Smooth muscle cell (in vitro differentiated cells): ENCODE data around the gene CHRD. TPM values are rescaled to one million over a fixed set of nuclear protein-coding genes. Genes with fewer than 3 reads are reported as not detected.

ENCODE experiments used
- DNase-seq: peaks from one replicate; lab custom pipeline; 2025; ENCODE audit not compliant: unreplicated experiment; lab: John Stamatoyannopoulos, UW
- H2AFZ ChIP-seq: fragments of 200-600 bp; sonication (generic); 2 replicates; pipeline ENCODE4 v1.6.0; 2016; ENCODE audit warnings: antibody characterized with exemption, low read depth, mild to moderate bottlenecking
- H3F3A ChIP-seq: fragments of 200-600 bp; sonication (generic); 2 replicates; pipeline ENCODE4 v1.6.0; 2017; ENCODE audit warnings: antibody characterized with exemption, low read depth
- H3K27ac ChIP-seq: fragments of 200-600 bp; sonication (generic); 2 replicates; pipeline ENCODE4 v1.5.1; 2016; ENCODE audit warnings: low read depth, mild to moderate bottlenecking
- H3K27me3 ChIP-seq: fragments of 200-600 bp; sonication (generic); 2 replicates; pipeline ENCODE4 v1.6.1; 2016; ENCODE audit warnings: low read depth, mild to moderate bottlenecking
- H3K36me3 ChIP-seq: fragments of 200-600 bp; sonication (generic); 2 replicates; pipeline ENCODE4 v1.5.1; 2016; ENCODE audit warnings: low read depth
- H3K4me1 ChIP-seq: fragments of 200-600 bp; sonication (generic); 2 replicates; pipeline ENCODE4 v1.5.1; 2016; ENCODE audit warnings: low read depth
- H3K4me2 ChIP-seq: fragments of 200-600 bp; sonication (generic); 2 replicates; pipeline ENCODE4 v1.6.0; 2016; ENCODE audit warnings: mild to moderate bottlenecking
- H3K4me3 ChIP-seq: fragments of 200-600 bp; sonication (generic); 2 replicates; pipeline ENCODE4 v1.5.1; 2016; ENCODE audit warnings: mild to moderate bottlenecking
- H3K79me2 ChIP-seq: fragments of 200-600 bp; sonication (generic); 2 replicates; pipeline ENCODE4 v1.6.0; 2016; ENCODE audit warnings: low read depth, mild to moderate bottlenecking
- H3K9ac ChIP-seq: fragments of 200-600 bp; sonication (generic); 2 replicates; pipeline ENCODE4 v1.6.0; 2016; ENCODE audit warnings: low read depth
- H3K9me3 ChIP-seq: fragments of 200-600 bp; sonication (generic); replicated peaks from 2 replicates; pipeline ENCODE4 v1.5.1; 2016; ENCODE audit warnings: low read depth
- H4K20me1 ChIP-seq: fragments of 200-600 bp; sonication (generic); 2 replicates; pipeline ENCODE4 v1.6.0; 2016; ENCODE audit warnings: low read depth
- WGBS: methylation state at CpG from one replicate; pipeline ENCODE4 v1.1.7; 2016; ENCODE audit warnings: low lambda C conversion rate; 5-methylcytosine and 5-hydroxymethylcytosine counted together
- polyA plus RNA-seq: library from polyadenylated mRNA; unstranded; fragments of >200 nt; fragmentation: Nextera tagmentation; extraction: Ambion mirVana; gene quantifications from 2 replicates; pipeline ENCODE4 v1.2.1, GENCODE V29; 2016
- total RNA-seq: library from RNA; depleted of rRNA; stranded (reverse); fragments of >200 nt; gene quantifications from 2 replicates; pipeline ENCODE4 v1.2.3, GENCODE V29; 2014
- TF ChIP-seq, protein P1 (sequence below): fragments of 200-600 bp; sonication (generic); IDR thresholded peaks from 2 replicates; pipeline ENCODE4 v1.5.1; 2017; ENCODE audit warnings: borderline replicate concordance, mild to moderate bottlenecking, antibody characterized with exemption; ENCODE audit not compliant: insufficient read depth, poor library complexity, severe bottlenecking

Gene CHRD
- total and polyA plus RNA-seq, 2 experiments from 2014 or later, result 1.5 to 2.5 TPM

DNA sequence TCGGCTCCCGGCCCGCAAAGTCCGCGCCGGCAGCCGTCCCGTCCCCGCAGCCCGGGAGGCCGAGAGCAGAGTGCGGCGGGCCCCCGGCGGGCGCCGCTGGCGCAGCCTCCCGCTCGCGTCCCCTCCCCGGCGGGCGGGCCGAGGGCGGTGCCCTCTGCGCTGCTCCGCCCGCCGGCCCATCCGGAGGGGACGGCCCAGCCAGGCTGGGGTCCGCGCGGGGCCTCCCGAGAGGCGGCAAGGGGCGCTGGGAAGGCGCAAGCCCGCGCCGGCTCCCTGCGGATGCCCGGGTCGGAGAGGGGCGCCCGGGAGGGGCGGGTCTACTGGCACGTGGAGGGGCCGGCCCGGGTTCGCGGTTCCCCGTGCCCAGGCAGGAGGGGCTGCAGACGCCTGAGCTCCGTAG is 18.3 kb upstream of the CHRD start, which contains the start of the genes CLCN2 and POLR2H:
CLCN2 (minus strand) TSS at position 74 of the 400 bp plus-strand sequence. CDS start 126 bp downstream, outside the sequence.
POLR2H (plus strand) TSS at position 179 of the 400 bp plus-strand sequence. CDS start 1,783 bp downstream, outside the sequence.
- H3K4me1 ChIP-seq, result peaks cover 15% of the 10 kb centered on the region
- TF ChIP-seq, protein P1, sequence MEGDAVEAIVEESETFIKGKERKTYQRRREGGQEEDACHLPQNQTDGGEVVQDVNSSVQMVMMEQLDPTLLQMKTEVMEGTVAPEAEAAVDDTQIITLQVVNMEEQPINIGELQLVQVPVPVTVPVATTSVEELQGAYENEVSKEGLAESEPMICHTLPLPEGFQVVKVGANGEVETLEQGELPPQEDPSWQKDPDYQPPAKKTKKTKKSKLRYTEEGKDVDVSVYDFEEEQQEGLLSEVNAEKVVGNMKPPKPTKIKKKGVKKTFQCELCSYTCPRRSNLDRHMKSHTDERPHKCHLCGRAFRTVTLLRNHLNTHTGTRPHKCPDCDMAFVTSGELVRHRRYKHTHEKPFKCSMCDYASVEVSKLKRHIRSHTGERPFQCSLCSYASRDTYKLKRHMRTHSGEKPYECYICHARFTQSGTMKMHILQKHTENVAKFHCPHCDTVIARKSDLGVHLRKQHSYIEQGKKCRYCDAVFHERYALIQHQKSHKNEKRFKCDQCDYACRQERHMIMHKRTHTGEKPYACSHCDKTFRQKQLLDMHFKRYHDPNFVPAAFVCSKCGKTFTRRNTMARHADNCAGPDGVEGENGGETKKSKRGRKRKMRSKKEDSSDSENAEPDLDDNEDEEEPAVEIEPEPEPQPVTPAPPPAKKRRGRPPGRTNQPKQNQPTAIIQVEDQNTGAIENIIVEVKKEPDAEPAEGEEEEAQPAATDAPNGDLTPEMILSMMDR, result no peak
- no peaks in the 10 kb centered on the region for H3K27me3 ChIP-seq
- H3K27ac ChIP-seq, result peak within 1 kb of the TSS; percentile 98
- peak within 1 kb of the TSS; percentile 98 for H3K9ac ChIP-seq
- peaks cover 4% of the 10 kb centered on the region for H3K36me3 ChIP-seq
- no peaks in the 10 kb centered on the region for H3K9me3 ChIP-seq
- peak; percentile 65 for DNase-seq
- H3K79me2 ChIP-seq, result peaks cover 24% of the 10 kb centered on the region
- peak within 1 kb of the TSS; percentile 77 for H3K4me3 ChIP-seq
- under 1% methylated on average over 45 of the region's 56 CpGs for WGBS
- H3F3A ChIP-seq, result peaks cover 12% of the 10 kb centered on the region
- peaks cover 10% of the 10 kb centered on the region for H4K20me1 ChIP-seq
- peak within 1 kb of the TSS; percentile 28 for H2AFZ ChIP-seq
- H3K4me2 ChIP-seq, result peak within 1 kb of the TSS; percentile 92

DNA sequence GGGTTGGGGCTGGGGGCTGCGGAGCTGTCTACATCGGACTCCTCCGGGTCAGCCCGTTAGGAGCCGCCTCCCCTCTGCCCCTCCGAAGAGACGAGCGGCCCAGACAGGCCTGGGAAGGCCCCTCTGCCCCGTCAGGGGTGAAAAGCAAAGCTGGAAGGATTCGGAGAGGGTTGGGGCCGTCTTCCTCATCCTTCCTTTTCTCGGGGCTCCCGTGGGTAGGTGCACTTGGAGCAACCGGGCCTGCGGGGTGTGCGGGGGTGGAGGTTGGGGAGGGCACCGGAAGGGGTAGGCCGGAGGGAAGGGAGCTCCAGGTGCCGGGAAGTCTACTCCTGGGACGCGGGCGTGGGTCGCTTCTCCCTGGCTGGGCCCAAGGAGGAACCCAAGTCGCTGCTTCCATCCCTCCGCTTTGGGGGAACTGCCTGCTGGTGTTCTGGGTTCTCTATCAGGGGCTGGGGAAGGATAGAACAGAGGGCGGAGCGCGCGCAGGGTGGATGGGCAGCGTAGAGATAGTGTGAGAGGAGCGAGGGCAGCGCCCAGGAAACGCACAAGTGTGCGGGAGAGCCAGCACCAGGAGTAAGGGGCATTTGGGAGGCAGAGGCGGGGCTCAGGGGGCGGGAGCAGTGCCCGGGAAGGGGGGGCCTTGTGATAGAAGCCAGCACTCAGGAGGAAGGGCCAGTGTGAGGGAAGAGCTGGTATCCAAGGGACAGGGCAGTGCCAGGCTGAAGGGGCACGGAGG is 17.8 kb upstream of the CHRD start:
- TF ChIP-seq, protein P1, result no peak
- H3K27ac ChIP-seq, result peak overlapping the region; percentile 98
- peak overlapping the region; percentile 28 for H2AFZ ChIP-seq
- H3K9me3 ChIP-seq, result no peaks in the 10 kb centered on the region
- H3K79me2 ChIP-seq, result peaks cover 24% of the 10 kb centered on the region
- DNase-seq, result peak; percentile 68
- 0% methylated on average over 24 of the region's 38 CpGs for WGBS
- peaks cover 15% of the 10 kb centered on the region for H3K4me1 ChIP-seq
- H4K20me1 ChIP-seq, result peaks cover 10% of the 10 kb centered on the region
- no peaks in the 10 kb centered on the region for H3K27me3 ChIP-seq
- H3K36me3 ChIP-seq, result peaks cover 4% of the 10 kb centered on the region
- peak overlapping the region; percentile 98 for H3K9ac ChIP-seq
- H3K4me2 ChIP-seq, result peak overlapping the region; percentile 92
- H3K4me3 ChIP-seq, result peak overlapping the region; percentile 77
- peaks cover 12% of the 10 kb centered on the region for H3F3A ChIP-seq

DNA sequence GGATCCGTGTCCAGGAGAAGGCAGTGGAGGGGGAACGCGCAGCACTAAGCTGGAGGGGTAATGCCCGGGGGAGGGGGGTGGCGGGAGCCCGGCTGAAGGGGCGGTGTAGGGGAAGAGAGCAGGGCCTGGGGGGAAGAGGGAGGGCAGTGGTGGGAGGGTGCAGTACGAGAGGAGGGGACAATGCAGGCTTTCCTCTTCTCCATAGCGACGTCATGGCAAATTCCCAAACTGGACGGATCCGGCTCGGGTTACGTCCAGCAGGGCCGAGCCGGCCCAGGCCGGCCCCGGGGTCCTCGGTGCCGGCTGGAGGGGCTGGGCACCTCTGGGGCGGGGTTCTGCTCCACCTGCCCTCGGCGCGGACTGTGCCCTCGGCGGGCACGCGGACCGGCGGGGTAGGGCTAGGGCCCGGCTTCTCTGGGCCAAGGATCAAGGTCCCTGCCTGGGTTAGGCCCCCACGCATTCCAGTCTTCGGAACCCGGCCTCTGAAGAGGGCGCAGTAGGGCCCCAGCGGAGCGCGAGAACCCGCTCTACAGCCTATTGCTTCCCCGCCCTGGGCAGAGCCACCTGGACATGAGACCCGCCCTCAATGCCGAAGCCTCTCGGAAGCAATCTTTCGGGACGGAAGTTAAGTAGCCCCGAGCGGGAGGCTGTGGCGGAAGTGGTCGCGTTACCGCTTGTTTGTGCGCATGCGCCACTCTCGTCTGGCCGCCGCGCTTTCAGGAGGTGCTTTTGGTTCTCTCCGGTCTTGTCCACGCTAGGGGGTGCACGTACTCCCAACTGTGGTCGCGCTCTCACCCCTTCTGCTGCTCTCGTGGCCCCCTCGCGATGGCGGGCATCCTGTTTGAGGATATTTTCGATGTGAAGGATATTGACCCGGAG is 16.9 kb upstream of the CHRD start:
- peak overlapping the region; percentile 64 for H2AFZ ChIP-seq
- peak; percentile 84 for DNase-seq
- WGBS, result under 1% methylated on average over 54 of the region's 68 CpGs
- no peaks in the 10 kb centered on the region for H3K9me3 ChIP-seq
- peak overlapping the region; percentile 77 for H3K4me3 ChIP-seq
- peak overlapping the region; percentile 98 for H3K9ac ChIP-seq
- no peaks in the 10 kb centered on the region for H3K27me3 ChIP-seq
- peaks cover 12% of the 10 kb centered on the region for H3F3A ChIP-seq
- peak overlapping the region; percentile 98 for H3K27ac ChIP-seq
- H3K79me2 ChIP-seq, result peaks cover 24% of the 10 kb centered on the region
- peaks cover 7% of the 10 kb centered on the region for H3K36me3 ChIP-seq
- H3K4me2 ChIP-seq, result peak overlapping the region; percentile 92
- H3K4me1 ChIP-seq, result peaks cover 15% of the 10 kb centered on the region
- TF ChIP-seq, protein P1, result peak; percentile 43
- peaks cover 13% of the 10 kb centered on the region for H4K20me1 ChIP-seq
